SK-MEL-5 (cell line): ENCODE data around the gene SUV39H2. TPM values are rescaled to one million over a fixed set of nuclear protein-coding genes. Genes with fewer than 3 reads are reported as not detected.

Source experiments
- DNase-seq: peaks from one replicate; pipeline ENCODE4 v3.0.0-alpha.2; 2016; ENCODE audit warnings: low read depth, low spot score
- in situ Hi-C: cut with HindIII; loops from 2 replicates; pipeline ENCODE4 v1.10.0; 2016; ENCODE audit warnings: low sequenced_read_pairs, high pct_unique_total_duplicates, low pct_unique_long_range_greater_than_20kb
- polyA plus RNA-seq, 2 experiments: library from polyadenylated mRNA; depleted of rRNA; stranded (reverse); fragments of >200 nt; gene quantifications; 2 replicates each; pipeline ENCODE4 v1.2.3, GENCODE V29; 2015
- total RNA-seq: library from RNA; depleted of rRNA; stranded (reverse); fragments of >200 nt; shearing (Covaris generic); gene quantifications from 2 replicates; pipeline ENCODE4 v1.2.3, GENCODE V29; 2014; rRNA removed

SUV39H2 gene, protein sequence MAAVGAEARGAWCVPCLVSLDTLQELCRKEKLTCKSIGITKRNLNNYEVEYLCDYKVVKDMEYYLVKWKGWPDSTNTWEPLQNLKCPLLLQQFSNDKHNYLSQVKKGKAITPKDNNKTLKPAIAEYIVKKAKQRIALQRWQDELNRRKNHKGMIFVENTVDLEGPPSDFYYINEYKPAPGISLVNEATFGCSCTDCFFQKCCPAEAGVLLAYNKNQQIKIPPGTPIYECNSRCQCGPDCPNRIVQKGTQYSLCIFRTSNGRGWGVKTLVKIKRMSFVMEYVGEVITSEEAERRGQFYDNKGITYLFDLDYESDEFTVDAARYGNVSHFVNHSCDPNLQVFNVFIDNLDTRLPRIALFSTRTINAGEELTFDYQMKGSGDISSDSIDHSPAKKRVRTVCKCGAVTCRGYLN
- total RNA-seq = 15.1 and 17.4 TPM in 2 replicates
- 8.2 and 11.4 TPM in 2 replicates for polyA plus RNA-seq (2015; cell fraction: cytosol; rRNA removed)
- polyA plus RNA-seq (2015; cell fraction: nucleus; rRNA removed) = 11.7 and 19.2 TPM in 2 replicates

- peak; percentile 86 for DNase-seq
- in situ Hi-C loops = no loop called here
Observed at GRCh38 chr10:14878266-14879123, at the start of gene SUV39H2. SUV39H2 (plus strand) TSS chr10:14878866; CDS start chr10:14878889, 23 bp downstream.

- no peak for DNase-seq
- in situ Hi-C loops = no loop called here
Observed at GRCh38 chr10:14833106-14833505, 45.6 kb upstream of the SUV39H2 start.

DNA sequence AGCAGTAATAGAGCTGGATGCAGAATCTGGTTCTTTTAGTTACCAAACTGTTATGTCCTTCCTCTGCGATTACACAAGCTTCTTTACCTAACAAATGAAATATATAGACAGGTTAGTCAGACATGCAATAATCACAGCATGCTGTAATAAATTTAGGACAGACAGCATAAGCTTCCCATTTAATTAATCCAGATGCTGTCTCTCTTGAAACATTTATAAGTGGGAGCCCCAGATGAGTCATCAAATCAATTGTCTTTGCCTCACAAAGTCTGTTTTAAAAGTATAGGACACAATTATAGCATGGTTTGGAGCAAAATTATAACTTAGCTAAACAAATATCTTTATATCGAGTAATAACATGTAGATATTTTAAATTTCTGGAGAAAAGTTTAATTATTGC, 42.5 kb upstream of the SUV39H2 start:
- in situ Hi-C loops = no loop called here
- no peak for DNase-seq

- DNase-seq = peak; percentile 7
- in situ Hi-C loops = no loop called here
Observed at GRCh38 chr10:14837003-14837756, 41.5 kb upstream of the SUV39H2 start.

DNA sequence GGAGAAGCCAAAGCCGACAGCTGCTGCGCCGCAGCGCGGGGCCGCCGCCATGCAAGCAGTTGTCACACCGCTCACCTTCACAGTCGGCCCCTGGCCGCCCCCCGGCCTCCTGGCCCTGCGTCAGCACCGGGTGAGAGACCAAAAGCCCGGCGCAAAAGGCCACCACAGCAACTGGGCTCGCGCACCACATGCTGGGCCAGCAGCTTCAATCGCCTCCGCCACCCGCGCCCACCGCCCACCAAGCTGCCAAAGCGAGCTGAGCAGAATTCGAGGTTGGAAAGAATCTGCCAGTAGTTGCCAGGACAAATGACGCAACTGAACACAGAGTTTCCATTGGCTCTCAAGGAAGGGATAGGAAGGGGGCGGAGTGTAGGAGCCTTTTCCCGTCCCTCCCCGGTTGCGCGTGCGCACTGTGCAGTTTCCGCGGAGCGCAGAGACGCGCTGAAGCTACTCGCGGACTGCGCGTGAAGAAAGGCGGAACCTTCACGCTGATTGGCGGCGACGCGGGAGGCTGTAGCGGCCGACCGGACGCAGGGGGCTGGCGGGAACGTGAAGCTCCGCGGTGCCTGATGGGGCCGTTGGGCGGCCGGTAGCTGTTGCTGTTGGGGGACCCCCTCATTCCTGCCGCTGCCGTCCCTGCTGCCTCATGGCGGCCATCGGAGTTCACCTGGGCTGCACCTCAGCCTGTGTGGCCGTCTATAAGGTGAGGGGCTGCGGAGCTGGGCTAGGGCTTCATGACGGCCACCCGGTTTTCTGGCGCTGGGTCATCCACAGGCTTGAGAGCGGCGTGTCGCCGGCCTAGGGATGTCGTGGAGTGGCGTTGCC, 40.7 kb upstream of the SUV39H2 start, which contains the start of the genes CDNF, HSPA14 and MSANTD7:
CDNF (minus strand) TSS at position 281 of the 825 bp plus-strand sequence; CDS start at position 190, 91 bp downstream.
HSPA14 (plus strand) TSS at position 550 of the 825 bp plus-strand sequence; CDS start at position 647, 97 bp downstream.
MSANTD7 (plus strand) TSS at position 550 of the 825 bp plus-strand sequence. CDS start 3,979 bp downstream, outside the sequence.
- in situ Hi-C loops = no loop called here
- peak; percentile 97 for DNase-seq

GRCh38 chr10:14838582-14839304, 39.9 kb upstream of the SUV39H2 start:
- in situ Hi-C loops = no loop called here
- DNase-seq = peak; percentile 10

- in situ Hi-C loops = no loop called here
- DNase-seq = peak; percentile 1
Observed at GRCh38 chr10:14839305-14839695, 39.4 kb upstream of the SUV39H2 start.

GRCh38 chr10:14840178-14840577, 38.5 kb upstream of the SUV39H2 start:
- in situ Hi-C loops = no loop called here

DNA sequence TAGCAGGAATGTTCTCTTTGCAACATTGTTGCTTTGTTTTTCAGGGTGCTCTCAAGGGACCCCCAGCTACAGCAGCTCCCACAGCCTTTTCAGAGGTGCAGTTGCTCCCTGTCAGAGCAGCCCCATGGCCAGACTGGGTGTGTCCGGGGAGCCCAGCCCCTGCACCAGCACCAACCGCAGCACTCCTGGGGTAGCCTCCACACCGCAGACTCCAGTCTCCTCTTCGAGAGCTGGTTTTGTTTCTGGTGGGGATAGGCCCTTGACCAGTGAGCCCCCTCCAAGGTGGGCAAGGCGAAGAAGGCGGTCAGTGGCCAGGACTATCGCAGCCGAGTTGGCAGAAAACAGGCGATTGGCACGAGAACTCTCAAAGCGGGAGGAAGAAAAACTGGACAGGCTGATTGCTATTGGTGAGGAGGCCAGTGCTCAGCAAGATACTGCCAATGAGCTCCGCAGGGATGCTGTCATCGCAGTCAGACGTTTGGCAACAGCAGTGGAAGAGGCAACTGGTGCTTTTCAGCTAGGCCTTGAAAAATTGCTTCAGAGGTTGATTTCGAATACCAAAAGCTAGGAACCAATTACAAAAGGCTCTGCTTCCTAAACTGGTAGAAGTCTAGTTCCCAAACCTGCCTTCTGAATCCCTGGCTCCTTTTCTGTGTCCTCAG, 35.2 kb upstream of the SUV39H2 start:
- in situ Hi-C loops = no loop called here
- DNase-seq = no peak

More at GRCh38 chr10:14840178-14840577, 38.5 kb upstream of the SUV39H2 start:
- DNase-seq = no peak

DNA sequence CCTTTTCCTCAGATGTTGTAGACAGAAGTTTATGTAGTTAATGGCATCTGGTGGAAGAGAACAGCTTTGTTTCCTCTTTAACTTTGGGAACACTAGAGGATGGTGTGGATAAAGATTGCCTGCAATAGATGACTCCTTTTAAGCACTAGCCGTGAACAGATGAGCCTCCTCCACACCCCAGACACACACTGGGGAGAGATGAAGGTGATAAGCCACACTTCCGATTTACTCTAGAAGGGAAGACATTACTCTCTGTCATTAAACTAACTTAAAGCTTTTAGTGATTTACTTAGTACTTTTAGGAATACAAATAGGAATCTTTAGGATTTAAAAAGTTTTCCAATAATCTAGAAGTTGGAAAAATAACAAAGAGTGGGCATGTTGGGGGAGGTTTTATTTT, 33.7 kb upstream of the SUV39H2 start:
- in situ Hi-C loops = no loop called here

DNA sequence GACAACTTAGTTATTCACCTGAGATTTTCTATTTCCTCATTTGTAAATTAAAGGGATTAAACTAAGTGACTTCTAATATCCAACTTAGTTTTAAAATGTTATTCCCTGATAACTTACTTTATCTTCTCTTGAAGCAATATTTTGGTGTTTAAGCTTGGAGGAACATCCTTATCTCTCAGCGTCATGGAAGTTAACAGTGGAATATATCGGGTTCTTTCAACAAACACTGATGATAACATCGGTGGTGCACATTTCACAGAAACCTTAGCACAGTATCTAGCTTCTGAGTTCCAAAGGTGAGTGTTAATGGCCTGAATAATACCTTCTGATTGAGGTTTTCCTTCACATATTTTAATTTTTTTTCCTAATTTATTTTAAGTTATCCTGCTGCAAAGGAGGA, 26.4 kb upstream of the SUV39H2 start:
- in situ Hi-C loops = no loop called here
- no peak for DNase-seq

More for the DNA sequence above, 33.7 kb upstream of the SUV39H2 start:
- no peak for DNase-seq

DNA sequence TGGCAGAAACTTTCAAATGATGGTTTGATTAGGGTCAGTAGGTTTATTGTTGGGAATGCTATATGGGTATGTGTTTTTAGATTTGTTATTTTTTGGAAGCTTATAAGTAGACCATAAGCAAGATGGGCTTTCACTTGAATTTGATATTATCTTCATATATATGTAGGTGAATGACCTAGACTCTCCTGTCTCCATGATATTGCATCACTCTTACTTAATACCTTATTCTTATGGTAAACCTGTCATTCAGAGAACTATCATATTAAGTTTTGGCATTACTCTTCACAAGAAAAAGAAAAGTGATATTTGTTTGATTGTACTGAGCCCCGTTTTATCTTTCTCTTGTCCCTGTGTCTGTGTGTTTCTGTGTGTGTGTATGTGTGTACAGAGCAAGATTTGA, 23.2 kb upstream of the SUV39H2 start:
- in situ Hi-C loops = no loop called here
- no peak for DNase-seq

DNA sequence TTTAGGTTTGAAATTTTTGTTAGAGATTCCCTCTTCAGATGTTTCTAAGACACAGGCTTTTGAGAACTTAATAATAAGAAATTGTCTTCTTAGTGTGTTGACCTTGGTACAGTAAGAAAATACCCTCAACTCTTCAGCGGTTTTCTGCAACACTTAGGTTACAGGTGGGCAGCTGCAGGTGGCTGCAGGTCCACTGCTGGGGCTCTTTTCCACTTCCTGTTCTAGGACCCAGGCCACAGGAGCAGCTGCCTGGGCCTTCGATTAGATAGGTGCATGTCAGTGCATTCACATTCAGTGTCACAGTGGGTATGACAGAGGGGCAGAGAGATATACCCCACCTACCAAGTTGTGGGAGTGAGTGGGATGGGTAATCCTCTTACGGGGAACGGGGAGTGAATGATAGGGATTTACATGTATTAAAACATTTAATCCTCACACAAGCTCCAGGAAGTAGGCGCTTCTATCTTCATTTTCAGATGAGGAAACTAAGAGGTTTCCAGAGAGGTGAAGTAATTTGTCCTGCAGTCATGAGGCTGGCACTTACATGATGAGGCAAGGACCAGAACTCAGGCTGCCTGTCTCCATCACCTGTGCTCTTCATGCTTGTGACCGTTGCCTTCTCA, 20.2 kb upstream of the SUV39H2 start:
- in situ Hi-C loops = no loop called here
- DNase-seq = no peak

- no peak for DNase-seq
- in situ Hi-C loops = no loop called here
Observed at GRCh38 chr10:14859043-14859442, 19.6 kb upstream of the SUV39H2 start.

- in situ Hi-C loops = no loop called here
- DNase-seq = no peak
Observed at GRCh38 chr10:14859775-14860174, 18.9 kb upstream of the SUV39H2 start.
